GM12892 (cell line): ENCODE results near the gene SEMA5B.

ENCODE experiments used
- DNase-seq: peaks from one replicate; pipeline ENCODE4 v3.0.0; 2011; ENCODE audit not compliant: insufficient read length
- FAIRE-seq: peaks from 2 replicates; lab custom pipeline; 2011; peaks lifted over from hg19 to GRCh38; lab: Jason Lieb, UNC
- POLR2A ChIP-seq: IDR thresholded peaks from 2 replicates; pipeline ENCODE4 v1.6.1; 2011; ENCODE audit warnings: low read depth, low read length, control low read depth
- POLR2AphosphoS5 ChIP-seq: IDR thresholded peaks from 2 replicates; pipeline ENCODE4 v1.6.1; 2011; ENCODE audit warnings: low read depth, low read length, control low read depth
- TAF1 ChIP-seq: IDR thresholded peaks from 2 replicates; pipeline ENCODE4 v1.6.1; 2011; ENCODE audit warnings: low read depth, mild to moderate bottlenecking, control low read depth, low read length, borderline replicate concordance

Gene SEMA5B

GRCh38 chr3:122937745-122938144 is 89.8 kb downstream of the SEMA5B start:
- FAIRE-seq = no peak

DNA sequence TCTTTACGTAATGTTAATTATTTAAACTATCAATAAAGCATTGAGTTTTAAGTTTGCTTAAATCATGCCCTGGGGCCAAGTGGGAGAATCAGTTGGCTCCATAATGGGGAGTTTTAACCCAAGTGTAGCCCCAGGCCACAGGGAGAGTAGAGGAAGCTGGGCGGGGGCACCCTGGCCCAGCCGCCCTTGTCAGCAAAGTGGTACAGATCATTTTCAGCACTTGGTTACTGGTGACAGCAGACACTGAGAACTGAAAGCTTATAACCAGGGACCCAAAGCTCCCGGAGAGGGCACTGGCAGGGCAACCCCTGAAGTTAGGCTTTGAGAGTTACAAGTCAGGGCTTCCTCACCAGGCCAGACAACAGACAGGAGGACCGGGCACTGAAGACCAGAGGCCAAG is 90.6 kb downstream of the SEMA5B start:
- no peak for FAIRE-seq
- TF ChIP-seq POLR2AphosphoS5 = no peak
- no peak for TF ChIP-seq TAF1
- TF ChIP-seq POLR2A = no peak
- DNase-seq = no peak

More at GRCh38 chr3:122937745-122938144, 89.8 kb downstream of the SEMA5B start:
- TF ChIP-seq POLR2A (no peak), POLR2AphosphoS5 (no peak), TAF1 (no peak)
- DNase-seq = no peak

DNA sequence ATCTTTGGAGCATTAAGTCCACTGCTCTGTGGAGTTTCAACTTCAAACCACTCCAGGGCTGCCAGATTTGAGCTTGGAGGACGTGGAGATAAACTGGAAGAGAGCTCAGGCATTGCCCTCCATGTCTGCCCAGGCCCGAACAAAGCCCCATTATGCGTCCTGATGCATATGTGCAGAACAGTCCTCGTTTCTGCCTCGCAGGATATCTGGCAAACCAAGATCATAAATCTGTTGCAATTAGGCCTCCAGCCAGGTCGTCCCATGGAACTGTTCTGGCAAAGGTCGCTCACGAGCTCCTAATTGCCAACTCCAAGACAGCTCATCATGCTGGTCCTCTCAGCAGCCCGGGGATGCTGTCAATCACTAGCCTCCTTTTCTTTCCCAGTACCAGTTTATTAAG is 91.2 kb downstream of the SEMA5B start:
- no peak for FAIRE-seq
- no peak for DNase-seq
- no peak for TF ChIP-seq POLR2AphosphoS5
- TF ChIP-seq TAF1 = no peak

DNA sequence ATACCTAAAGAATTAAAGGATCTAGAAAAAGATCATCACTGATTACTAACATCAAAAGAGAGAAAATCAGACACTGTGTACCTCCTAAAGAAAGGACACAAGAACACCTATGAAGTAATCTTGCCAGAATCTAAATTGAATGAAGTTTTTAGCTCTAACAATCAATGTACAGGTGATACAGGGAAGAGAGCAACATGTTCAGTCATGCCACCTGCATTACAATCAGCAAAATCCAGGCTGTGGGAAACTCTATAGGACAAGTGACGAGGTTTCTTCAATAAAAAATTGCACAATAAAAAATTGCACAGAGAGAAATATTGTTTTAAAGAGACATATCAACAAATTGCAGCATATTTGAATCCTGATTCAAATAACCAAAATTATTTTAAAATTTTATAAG is 93.3 kb downstream of the SEMA5B start:
- DNase-seq (no peak), FAIRE-seq (no peak)
- TF ChIP-seq TAF1 (no peak), POLR2AphosphoS5 (no peak), POLR2A (no peak)

DNA sequence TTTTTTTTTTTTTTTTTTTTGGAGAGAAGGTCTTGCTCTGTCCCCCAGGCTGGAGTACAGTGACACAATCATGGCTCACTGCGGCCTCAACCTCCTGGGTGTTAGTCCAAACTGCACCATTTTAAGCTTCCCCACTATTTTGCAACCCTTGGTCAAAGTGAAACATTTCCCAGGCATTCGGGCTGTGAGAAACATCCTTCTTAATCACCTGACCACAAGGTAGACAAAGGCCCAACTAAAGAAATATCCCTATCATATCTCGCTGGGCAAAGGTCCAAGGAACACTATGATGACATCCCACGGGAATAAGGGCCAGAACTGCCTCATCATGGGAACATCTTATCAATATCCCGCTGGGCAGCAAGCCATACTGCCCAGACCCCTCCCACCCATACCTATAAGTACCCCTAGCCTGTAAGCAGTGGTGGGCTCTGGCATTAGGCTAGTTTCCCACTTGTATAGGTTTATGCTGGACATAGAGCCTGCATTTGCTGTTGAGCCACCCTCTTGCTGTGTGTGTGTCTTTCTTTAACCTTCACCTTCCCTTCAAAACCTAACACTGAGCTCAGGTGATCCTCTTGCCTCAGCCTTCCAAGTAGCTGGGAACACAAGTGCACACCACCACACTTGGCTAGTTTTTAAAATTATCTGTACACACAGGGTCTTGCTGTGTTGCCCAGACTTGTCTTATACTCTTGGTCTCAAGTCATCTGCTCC is 95.2 kb downstream of the SEMA5B start:
- TF ChIP-seq TAF1 (no peak), POLR2AphosphoS5 (no peak), POLR2A (no peak)
- FAIRE-seq = no peak
- no peak for DNase-seq

DNA sequence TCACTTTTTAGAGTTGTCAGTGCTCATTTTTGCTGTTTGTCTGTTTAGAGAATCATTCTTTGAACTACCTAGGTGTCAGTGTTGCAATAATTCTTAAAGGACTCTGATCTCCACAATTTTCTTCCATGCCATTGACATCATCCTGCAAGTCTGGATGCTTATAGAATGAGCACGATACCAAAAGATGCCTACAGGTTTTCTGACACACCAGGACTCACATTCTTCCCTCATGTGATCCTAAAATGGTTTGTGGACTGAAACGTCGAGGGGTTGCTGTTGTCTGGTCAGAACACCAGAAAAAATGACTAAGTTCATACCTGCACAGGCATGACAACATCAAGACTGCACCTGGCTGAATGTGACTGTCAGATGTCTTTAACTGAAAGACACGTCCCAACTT is 95.9 kb downstream of the SEMA5B start:
- TF ChIP-seq POLR2A = no peak
- TF ChIP-seq POLR2AphosphoS5 = no peak
- no peak for TF ChIP-seq TAF1
- no peak for DNase-seq
- no peak for FAIRE-seq

DNA sequence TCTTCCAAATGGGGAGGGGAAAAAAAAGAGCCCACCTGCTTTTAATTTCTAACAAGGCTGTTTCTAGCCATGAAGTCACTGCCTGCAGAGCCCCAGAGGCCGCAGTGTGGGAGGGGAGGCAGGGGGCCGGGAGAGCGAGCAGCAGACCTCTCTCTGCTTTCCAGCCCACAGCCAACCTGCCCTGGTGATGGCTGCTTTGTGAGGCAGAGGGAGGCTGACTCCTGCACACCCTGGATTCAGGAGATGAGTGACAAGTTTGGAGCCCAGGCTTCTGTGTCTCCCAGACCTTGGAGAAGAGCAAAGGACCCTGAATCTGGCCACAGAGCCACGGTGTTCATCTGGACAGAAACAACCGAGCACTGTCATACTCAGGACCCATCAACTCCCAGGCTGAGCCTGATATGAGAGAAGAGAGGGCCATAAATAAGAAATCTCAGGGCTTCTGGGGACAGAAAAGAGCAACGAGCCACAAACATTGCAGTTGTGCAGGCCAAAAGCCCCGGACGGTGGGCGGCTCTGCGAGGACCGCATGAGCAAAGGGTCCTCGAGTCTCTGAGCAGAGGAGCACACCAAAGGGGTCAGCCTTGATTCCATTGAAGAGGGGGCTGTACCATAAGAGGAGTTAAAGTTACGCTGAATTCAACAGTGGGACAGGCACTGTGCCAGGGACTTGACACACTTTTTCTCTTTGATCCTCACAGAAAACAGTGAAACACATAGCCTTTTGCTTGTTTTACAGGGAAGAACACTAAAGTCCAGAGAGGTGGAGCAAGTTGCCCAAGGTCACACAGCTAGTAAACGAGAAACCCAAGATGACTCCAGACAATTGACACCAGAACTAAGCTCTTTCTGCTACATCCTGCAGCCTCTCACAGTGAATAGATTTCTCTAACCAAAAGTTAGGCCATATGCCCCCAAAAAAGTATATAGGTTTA is 97.2 kb downstream of the SEMA5B start:
- no peak for FAIRE-seq
- DNase-seq = no peak
- TF ChIP-seq TAF1 = no peak
- no peak for TF ChIP-seq POLR2AphosphoS5
- TF ChIP-seq POLR2A = no peak

GRCh38 chr3:122929188-122930062 is 98.1 kb downstream of the SEMA5B start:
- no peak for TF ChIP-seq TAF1
- no peak for TF ChIP-seq POLR2A
- no peak for TF ChIP-seq POLR2AphosphoS5
- FAIRE-seq = no peak
- no peak for DNase-seq

- DNase-seq = no peak
- no peak for FAIRE-seq
- TF ChIP-seq POLR2AphosphoS5 (no peak), TAF1 (no peak), POLR2A (no peak)
Measured at GRCh38 chr3:122928396-122929187, 99.0 kb downstream of the SEMA5B start.

DNA sequence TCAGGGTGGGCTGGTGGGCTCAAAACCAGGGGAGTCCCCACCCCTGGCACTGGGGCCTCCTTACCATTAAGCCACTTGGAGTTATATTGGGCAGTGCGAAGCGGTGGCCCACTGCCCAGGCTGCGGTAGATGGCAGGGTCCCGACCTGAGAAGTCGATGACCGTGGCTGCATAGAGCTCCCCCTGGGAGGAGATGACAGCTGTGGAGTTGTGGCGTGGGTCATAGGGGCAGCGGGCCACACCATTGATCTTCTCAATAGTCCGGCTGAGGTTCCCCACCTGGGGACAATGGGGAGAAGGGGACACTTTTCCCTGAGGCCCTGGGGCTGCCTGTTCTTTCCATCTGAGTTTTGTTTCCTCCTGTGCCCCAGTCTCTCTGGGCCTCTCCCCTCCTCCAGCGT is 99.8 kb downstream of the SEMA5B start:
- FAIRE-seq (no peak), DNase-seq (no peak)
- no peak for TF ChIP-seq POLR2A
- TF ChIP-seq POLR2AphosphoS5 = no peak
- no peak for TF ChIP-seq TAF1
